Breast epithelium (tissue), 4 donors: ENCODE measurements around the gene SPG7. TPM values are rescaled to one million over a fixed set of nuclear protein-coding genes. Genes with fewer than 3 reads are reported as not detected.

ENCODE experiments used
- DNase-seq, 2 donors: peaks; one replicate each; pipeline ENCODE4 v3.0.0-alpha.2; 2019; ENCODE audit warnings: low spot score in 2 of 2
- H3K27ac ChIP-seq, 2 donors: fragments of 200-600 bp; sonication (generic) in 1 of 2; one replicate each; pipeline ENCODE4 v1.5.1; 2016 to 2019; ENCODE audit warnings: mild to moderate bottlenecking in 1 of 2
- H3K27me3 ChIP-seq, 2 donors: fragments of 200-600 bp; sonication (generic) in 1 of 2; one replicate each; pipeline versions ENCODE4 v1.5.1 to v1.6.0; 2017 to 2019; ENCODE audit warnings: control low read depth in 1 of 2, mild to moderate bottlenecking in 1 of 2
- H3K36me3 ChIP-seq: fragments of 200-600 bp; one replicate; pipeline ENCODE4 v1.5.1; 2019
- H3K4me1 ChIP-seq, 2 donors: fragments of 200-600 bp; sonication (generic); one replicate each; pipeline ENCODE4 v1.5.1; 2016 to 2019; ENCODE audit warnings: control low read depth in 1 of 2
- H3K4me3 ChIP-seq, 3 donors: fragments of 200-600 bp; sonication (generic); 1 replicate in 2 of 3; 2 replicates in 1 of 3; pipeline ENCODE4 v1.5.1; 2016 to 2019; ENCODE audit warnings: mild to moderate bottlenecking in 3 of 3, moderate library complexity in 2 of 3
- H3K9me3 ChIP-seq, 2 donors: fragments of 200-600 bp; sonication (generic) in 1 of 2; one replicate each; pipeline ENCODE4 v1.5.1; 2016 to 2019; ENCODE audit warnings: control low read depth in 1 of 2
- POLR2A ChIP-seq: fragments of 450-650 bp; IDR thresholded peaks from one replicate; pipeline ENCODE4 v1.6.1; 2016; ENCODE audit warnings: antibody characterized with exemption, mild to moderate bottlenecking, moderate library complexity
- POLR2AphosphoS5 ChIP-seq, 3 donors: sonication (generic); formaldehyde crosslinking; IDR thresholded peaks; one replicate each; pipeline ENCODE4 v1.6.1; 2017; ENCODE audit warnings: antibody characterized with exemption in 3 of 3
- intact Hi-C: fragments of 100-400 bp; cut with DNase I; formaldehyde crosslinking; loops from one replicate; pipeline ENCODE4 v1.15.1; 2023; ENCODE audit warnings: low total_unique reads
- total RNA-seq, 3 donors: library from RNA; depleted of rRNA; stranded (reverse); fragments of >200 nt; gene quantifications; one replicate each; pipeline ENCODE4 v1.1.0, GENCODE V29; 2016
- TF ChIP-seq, protein P1 (sequence below), 3 donors: fragments of 450-650 bp; IDR thresholded peaks; one replicate each; pipeline ENCODE4 v1.5.1; 2016 to 2017; ENCODE audit warnings: antibody characterized with exemption in 3 of 3, mild to moderate bottlenecking in 3 of 3, moderate library complexity in 3 of 3

Gene SPG7
- total RNA-seq, 3 donors from 2014 or later = 104 to 126 (median 118) TPM

DNA sequence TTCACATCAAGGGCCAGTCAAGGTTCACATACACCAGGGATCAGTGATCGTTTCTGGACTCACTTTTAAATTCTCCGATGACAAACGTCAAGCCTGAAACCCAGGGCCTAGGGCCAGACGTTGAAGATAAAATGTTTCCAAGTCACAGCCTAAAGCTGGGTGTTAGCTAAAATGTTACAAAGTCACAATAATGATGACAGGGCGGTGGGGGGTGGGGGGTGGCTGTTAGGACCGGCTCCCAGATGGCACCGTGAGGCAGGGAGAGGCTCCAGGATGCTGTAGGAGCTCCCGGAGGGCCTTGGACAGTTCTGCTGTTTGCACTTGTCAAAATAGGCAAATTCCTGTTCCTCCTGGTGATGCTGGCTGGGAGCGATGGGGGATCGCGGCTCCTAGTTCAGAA is 35.9 kb downstream of the SPG7 start:
- Histone ChIP-seq H3K9me3 (no peaks in the 10 kb centered on the region), H3K4me3 (no peak overlapping the region), H3K36me3 (peaks cover 21% of the 10 kb centered on the region), H3K4me1 (no peaks in the 10 kb centered on the region), H3K27me3 (no peaks in the 10 kb centered on the region), H3K27ac (no peak overlapping the region)
- intact Hi-C loops = no loop called here
- no peak for DNase-seq
- TF ChIP-seq POLR2AphosphoS5 (IDR thresholded peaks at IDR 0.05) (no peak), POLR2A (no peak)
- TF ChIP-seq, protein P1, sequence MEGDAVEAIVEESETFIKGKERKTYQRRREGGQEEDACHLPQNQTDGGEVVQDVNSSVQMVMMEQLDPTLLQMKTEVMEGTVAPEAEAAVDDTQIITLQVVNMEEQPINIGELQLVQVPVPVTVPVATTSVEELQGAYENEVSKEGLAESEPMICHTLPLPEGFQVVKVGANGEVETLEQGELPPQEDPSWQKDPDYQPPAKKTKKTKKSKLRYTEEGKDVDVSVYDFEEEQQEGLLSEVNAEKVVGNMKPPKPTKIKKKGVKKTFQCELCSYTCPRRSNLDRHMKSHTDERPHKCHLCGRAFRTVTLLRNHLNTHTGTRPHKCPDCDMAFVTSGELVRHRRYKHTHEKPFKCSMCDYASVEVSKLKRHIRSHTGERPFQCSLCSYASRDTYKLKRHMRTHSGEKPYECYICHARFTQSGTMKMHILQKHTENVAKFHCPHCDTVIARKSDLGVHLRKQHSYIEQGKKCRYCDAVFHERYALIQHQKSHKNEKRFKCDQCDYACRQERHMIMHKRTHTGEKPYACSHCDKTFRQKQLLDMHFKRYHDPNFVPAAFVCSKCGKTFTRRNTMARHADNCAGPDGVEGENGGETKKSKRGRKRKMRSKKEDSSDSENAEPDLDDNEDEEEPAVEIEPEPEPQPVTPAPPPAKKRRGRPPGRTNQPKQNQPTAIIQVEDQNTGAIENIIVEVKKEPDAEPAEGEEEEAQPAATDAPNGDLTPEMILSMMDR (IDR thresholded peaks at IDR 0.05) = no peak

DNA sequence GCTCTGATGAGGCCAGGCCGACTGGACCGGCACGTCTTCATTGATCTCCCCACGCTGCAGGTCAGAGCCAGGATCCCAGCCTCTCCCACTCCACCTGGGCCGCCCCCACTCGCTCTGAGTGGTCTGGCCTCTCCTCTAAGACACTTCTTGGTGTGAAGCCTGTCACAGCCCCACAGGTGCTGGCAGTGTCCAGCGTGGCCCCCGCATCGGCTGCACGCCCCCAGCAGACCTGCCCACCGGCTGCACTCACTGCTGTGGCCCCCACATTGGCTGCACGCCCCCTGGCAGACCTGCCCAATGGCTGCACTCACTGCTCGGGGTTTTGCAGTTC is 36.5 kb downstream of the SPG7 start:
- H3K9me3 ChIP-seq = no peaks in the 10 kb centered on the region
- peaks cover 21% of the 10 kb centered on the region for H3K36me3 ChIP-seq
- no peak overlapping the region for H3K27ac ChIP-seq
- no peak overlapping the region for H3K4me3 ChIP-seq
- DNase-seq = no peak
- H3K27me3 ChIP-seq = no peaks in the 10 kb centered on the region
- no peaks in the 10 kb centered on the region for H3K4me1 ChIP-seq
- no peak for TF ChIP-seq POLR2A
- no peak for TF ChIP-seq POLR2AphosphoS5 (IDR thresholded peaks at IDR 0.05)
- TF ChIP-seq, protein P1 (IDR thresholded peaks at IDR 0.05) = no peak
- intact Hi-C loops = no loop called here

DNA sequence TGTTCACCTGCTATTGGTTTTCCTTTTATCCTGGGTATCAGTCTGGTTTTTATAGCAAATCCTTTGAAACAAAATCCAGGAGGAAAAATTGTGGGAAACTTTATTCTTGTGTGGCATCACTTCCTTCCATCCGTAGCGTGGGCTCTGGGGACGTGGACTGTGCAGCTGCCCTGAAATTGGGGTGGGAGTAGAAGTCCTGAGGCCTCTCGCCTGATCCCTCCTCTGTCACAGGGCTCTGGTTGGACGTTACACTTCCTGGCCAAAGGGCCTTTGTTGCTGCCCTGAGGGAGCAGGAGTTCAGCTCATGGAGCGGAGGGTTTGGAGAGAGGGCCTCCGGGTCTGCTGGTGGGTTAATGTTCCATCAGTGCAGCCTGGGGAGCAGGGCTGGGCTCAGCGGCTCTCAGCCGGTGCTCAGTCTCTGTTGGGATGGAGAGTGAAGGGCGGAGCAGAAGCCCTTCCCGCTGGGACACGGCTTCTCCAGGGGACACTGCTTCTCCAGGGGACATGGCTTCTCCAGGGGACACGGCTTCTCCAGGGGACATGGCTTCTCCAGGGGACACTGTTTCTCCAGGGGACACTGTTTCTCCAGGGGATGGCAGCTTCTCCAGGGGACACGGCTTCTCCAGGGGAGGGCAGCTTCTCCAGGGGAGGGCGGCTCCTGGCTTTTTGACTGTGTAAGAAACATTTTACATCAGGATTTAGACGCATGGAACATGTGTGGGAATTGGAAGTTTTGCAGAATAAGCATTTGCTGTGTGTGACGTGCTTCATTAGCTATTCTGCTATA is 37.0 kb downstream of the SPG7 start:
- Histone ChIP-seq H3K27ac (no peak overlapping the region), H3K36me3 (peaks cover 21% of the 10 kb centered on the region), H3K4me1 (no peaks in the 10 kb centered on the region), H3K4me3 (no peak overlapping the region), H3K9me3 (no peaks in the 10 kb centered on the region), H3K27me3 (no peaks in the 10 kb centered on the region)
- TF ChIP-seq, protein P1 (IDR thresholded peaks at IDR 0.05) = no peak
- TF ChIP-seq POLR2AphosphoS5 (IDR thresholded peaks at IDR 0.05) (no peak), POLR2A (no peak)
- no peak for DNase-seq
- intact Hi-C loops = no loop called here

DNA sequence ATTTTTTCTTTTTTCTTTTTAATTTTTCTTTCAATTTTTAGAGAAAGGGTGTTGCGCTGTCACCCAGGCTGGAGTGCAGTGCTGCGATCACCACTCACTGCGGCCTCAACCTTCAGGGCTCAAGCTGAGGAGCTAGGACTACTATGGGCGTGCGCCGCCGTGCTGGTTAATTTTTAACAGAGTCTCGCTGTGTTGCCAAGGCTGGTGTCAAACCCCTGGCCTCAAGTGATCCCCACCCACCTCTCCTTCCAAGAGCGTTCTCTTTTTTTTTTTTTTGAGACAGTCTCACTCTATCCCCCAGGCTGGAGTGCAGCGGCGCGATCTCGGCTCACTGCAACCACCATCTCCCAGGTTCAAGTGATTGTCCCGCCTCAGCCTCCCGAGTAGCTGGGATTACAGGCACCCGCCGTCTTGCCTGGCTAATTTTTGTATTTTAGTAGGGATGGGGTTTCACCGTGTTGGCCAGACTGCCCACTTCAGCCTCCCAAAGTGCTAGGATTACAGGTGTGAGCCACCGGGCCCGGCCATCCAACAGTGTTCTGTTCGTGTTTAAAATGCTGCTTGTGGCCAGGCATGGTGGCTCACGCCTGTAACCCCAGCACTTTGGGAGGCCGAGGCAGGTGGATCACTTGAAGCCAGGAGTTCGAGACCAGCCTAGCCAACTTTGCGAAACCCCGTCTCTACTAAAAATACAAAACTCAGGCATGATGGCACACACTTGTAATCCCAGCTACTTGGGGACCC is 37.8 kb downstream of the SPG7 start:
- TF ChIP-seq, protein P1 (IDR thresholded peaks at IDR 0.05) = no peak
- TF ChIP-seq POLR2AphosphoS5 (IDR thresholded peaks at IDR 0.05) (no peak), POLR2A (no peak)
- Histone ChIP-seq H3K9me3 (no peaks in the 10 kb centered on the region), H3K27ac (no peak overlapping the region), H3K27me3 (no peaks in the 10 kb centered on the region), H3K4me3 (no peak overlapping the region), H3K36me3 (peaks cover 21% of the 10 kb centered on the region), H3K4me1 (no peaks in the 10 kb centered on the region)
- no peak for DNase-seq
- intact Hi-C loops = no loop called here

DNA sequence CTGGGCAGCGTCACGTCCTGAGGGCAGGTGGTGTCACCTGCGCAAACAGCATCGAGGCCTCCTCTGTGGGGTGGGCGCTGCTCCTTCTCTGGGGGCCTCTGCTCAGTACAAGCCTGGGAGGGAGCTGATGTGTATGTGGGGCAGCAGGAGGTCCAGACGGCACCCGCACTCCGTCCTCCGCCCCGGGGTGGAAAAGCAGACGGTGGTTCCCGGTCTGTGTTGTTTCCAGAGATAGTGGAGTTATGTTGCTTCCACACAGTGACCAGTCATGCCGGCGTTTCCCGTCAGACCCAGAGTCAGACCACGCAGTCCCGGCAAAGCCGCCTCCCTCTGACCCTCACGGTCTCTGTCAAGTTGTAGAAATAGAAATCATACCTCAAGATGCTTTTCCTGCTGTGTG is 38.6 kb downstream of the SPG7 start:
- Histone ChIP-seq H3K9me3 (no peaks in the 10 kb centered on the region), H3K4me1 (no peaks in the 10 kb centered on the region), H3K36me3 (peaks cover 21% of the 10 kb centered on the region), H3K27me3 (no peaks in the 10 kb centered on the region), H3K27ac (no peak overlapping the region), H3K4me3 (no peak overlapping the region)
- no peak for DNase-seq
- TF ChIP-seq POLR2AphosphoS5 (IDR thresholded peaks at IDR 0.05) = no peak
- TF ChIP-seq, protein P1 (IDR thresholded peaks at IDR 0.05) = no peak
- intact Hi-C loops = no loop called here
